ENCODE results near the gene GRAMD1B.
"Not testable (repeated sequence)": the region's sequence is repeated elsewhere in the genome, so short reads cannot be mapped to it uniquely, and the experiment has no call there.

Gene GRAMD1B

GRCh38 chr11:123448823-123449222 lies 18.8 kb downstream of the GRAMD1B start:
- DNase-seq = no peak

- no peak for DNase-seq
Measured at GRCh38 chr11:123449436-123449835, 19.4 kb downstream of the GRAMD1B start.

GRCh38 chr11:123450623-123451022 lies 20.6 kb downstream of the GRAMD1B start:
- peak; percentile 67 for DNase-seq

- DNase-seq = no peak
Measured at GRCh38 chr11:123451183-123451781, 21.2 kb downstream of the GRAMD1B start.

- DNase-seq = no peak
Measured at GRCh38 chr11:123452794-123453193, 22.7 kb downstream of the GRAMD1B start.

- DNase-seq = no peak
Measured at GRCh38 chr11:123454060-123454651, 24.1 kb downstream of the GRAMD1B start.

GRCh38 chr11:123454796-123455195 lies 24.7 kb downstream of the GRAMD1B start:
- DNase-seq = no peak

GRCh38 chr11:123456448-123456847 lies 26.4 kb downstream of the GRAMD1B start:
- not testable (repeated sequence) for DNase-seq

GRCh38 chr11:123457187-123457770 lies 27.2 kb downstream of the GRAMD1B start:
- DNase-seq = no peak

GRCh38 chr11:123458501-123458900 lies 28.4 kb downstream of the GRAMD1B start:
- DNase-seq = no peak

GRCh38 chr11:123460012-123460700 lies 30.1 kb downstream of the GRAMD1B start:
- DNase-seq = no peak

- DNase-seq = peak; percentile 60
Measured at GRCh38 chr11:123461164-123461563, 31.1 kb downstream of the GRAMD1B start.

GRCh38 chr11:123465667-123466066 lies 35.6 kb downstream of the GRAMD1B start:
- not testable (repeated sequence) for DNase-seq

GRCh38 chr11:123466172-123466571 lies 36.1 kb downstream of the GRAMD1B start:
- DNase-seq = not testable (repeated sequence)

- DNase-seq = no peak
Measured at GRCh38 chr11:123469089-123469488, 39.0 kb downstream of the GRAMD1B start.

- no peak for DNase-seq
Measured at GRCh38 chr11:123469586-123469985, 39.5 kb downstream of the GRAMD1B start.

GRCh38 chr11:123470842-123471241 lies 40.8 kb downstream of the GRAMD1B start:
- DNase-seq = no peak

- DNase-seq = no peak
Measured at GRCh38 chr11:123472236-123472935, 42.3 kb downstream of the GRAMD1B start.

GRCh38 chr11:123473941-123474677 lies 44.0 kb downstream of the GRAMD1B start:
- DNase-seq = no peak

GRCh38 chr11:123474994-123475393 lies 44.9 kb downstream of the GRAMD1B start:
- peak; percentile 45 for DNase-seq

GRCh38 chr11:123475469-123475868 lies 45.4 kb downstream of the GRAMD1B start:
- no peak for DNase-seq

GRCh38 chr11:123477205-123477907 lies 47.3 kb downstream of the GRAMD1B start:
- DNase-seq = no peak

Data from right hindlimb (tissue), 1 donor.